Stimulated activated CD4-positive, alpha-beta T cell treated with anti-CD3 and anti-CD28 coated beads, Interleukin-1b, Interleukin-23, amount 100 ng/mL, for 1 hour (primary cell): ENCODE results near the gene PDLIM1.

Experiments used
- DNase-seq, 2 donors: peaks; one replicate each; pipeline ENCODE4 v3.0.0-alpha.2; 2020; ENCODE audit warnings: low read depth in 2 of 2

The PDLIM1 gene

GRCh38 chr10:95288303-95288702 lies 2.5 kb downstream of the PDLIM1 start:
- DNase-seq, result no peak

- no peak for DNase-seq
Observed at GRCh38 chr10:95287281-95287680, 3.5 kb downstream of the PDLIM1 start.

DNA sequence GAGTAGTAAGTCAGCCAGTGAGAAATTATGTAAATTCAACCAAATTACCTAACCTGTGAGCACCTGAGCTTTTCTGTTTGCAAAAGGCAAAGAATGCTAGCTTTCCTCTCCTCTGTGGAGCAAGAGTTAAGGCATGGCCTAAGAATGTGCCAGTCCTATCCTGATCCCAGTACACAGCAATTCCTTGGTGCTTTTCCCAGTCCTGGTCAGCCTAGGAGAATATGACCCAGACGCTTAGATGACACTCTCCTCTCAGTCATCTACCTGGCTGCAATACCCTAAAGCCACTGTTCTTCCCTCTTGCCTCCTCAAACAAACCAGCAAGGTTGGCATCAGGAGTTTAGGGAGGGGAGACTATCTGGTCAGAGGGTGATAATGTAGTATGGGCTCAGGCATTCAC lies 4.1 kb downstream of the PDLIM1 start:
- no peak for DNase-seq

GRCh38 chr10:95285556-95285955 lies 5.2 kb downstream of the PDLIM1 start:
- DNase-seq, result no peak

GRCh38 chr10:95284807-95285206 lies 6.0 kb downstream of the PDLIM1 start:
- DNase-seq, result no peak

DNA sequence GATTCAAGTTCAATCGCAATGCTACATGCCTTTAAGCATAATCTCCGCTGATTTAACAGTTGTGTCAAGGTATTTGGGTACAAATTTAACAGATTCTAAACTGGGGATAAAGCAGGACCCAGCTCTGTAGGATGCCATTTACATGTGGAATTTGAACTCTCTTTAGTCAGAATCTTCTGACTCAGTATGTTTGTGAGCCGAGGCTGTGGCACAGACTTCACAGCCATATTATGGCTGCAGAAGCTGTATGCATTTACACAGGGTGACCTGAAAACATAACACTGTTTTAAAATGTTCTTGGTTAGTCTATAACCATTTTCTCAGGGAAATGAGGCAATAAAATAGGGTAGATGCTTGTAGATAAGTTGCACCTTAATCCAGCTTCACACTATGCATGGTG lies 8.7 kb downstream of the PDLIM1 start:
- no peak for DNase-seq

DNA sequence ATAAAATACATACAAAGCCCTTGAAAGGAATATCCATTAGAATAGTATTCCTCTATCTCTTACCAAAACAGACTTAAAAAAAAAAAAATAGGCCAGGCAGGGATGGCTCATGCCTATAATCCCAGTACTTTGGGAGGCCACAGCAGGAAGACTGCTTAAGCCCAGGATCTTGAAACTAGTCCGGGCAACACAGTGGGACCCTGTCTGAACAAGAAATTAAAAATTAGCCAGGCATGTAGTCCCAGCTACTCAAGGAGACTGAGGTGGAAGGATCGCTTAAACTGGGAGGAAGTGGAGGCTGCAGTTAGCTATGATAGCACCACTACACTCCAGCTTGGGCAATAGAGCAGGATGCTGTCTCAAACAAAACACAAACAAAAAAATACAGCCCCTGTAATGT lies 9.6 kb downstream of the PDLIM1 start:
- no peak for DNase-seq

DNA sequence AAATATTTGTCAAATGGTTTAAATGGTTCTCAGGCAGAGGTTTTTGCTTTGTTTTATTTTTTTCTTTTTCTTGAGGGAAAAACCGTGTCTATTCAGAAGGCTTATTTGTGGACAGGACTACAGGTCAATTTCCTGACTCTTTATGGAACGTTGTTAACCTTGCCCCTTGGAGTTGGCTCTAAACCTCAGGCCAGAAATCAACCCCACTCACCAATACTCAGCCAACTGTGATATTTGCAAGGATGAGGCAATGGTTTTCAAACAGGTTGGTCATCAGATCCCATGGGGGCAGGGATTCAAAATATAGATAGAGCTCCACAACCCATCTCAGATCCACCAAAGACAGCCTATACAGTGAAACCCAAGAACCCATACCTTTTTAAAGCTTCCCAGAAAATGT lies 10.2 kb downstream of the PDLIM1 start:
- no peak for DNase-seq

DNA sequence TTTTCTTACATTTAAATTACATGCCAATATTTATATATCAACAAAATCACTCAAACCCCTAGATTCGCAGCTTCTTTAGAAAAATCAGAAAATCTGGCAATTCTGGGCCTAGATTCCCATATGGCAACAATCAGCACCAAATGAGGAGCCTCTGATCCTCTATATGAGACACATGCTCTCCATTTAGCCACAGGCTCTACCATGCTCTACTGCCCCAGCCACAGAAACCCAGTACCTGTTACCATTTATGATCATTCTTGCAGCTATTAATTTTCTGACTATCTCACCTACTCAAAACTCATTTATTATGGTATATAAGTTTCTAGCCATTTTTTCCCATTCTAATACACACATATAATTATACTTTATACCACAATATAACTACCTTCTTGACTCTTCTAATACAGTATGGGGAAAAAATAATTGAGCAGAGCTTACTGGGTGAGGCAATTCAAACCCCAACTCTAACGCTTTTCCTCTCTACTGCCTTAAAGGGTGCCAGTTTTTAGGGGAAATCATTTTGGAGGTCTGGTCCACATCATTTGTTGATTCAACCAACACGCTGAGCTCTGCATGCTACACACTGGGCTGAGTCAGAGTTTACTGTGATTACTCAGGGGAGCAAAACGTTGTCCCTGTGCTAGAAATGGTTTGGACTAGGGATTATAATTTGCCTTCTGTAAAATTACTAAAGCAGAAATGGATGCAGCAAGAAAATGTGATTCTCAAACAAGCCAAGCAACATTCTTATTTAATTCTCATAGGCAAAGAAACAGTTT lies 11.6 kb downstream of the PDLIM1 start:
- no peak for DNase-seq

DNA sequence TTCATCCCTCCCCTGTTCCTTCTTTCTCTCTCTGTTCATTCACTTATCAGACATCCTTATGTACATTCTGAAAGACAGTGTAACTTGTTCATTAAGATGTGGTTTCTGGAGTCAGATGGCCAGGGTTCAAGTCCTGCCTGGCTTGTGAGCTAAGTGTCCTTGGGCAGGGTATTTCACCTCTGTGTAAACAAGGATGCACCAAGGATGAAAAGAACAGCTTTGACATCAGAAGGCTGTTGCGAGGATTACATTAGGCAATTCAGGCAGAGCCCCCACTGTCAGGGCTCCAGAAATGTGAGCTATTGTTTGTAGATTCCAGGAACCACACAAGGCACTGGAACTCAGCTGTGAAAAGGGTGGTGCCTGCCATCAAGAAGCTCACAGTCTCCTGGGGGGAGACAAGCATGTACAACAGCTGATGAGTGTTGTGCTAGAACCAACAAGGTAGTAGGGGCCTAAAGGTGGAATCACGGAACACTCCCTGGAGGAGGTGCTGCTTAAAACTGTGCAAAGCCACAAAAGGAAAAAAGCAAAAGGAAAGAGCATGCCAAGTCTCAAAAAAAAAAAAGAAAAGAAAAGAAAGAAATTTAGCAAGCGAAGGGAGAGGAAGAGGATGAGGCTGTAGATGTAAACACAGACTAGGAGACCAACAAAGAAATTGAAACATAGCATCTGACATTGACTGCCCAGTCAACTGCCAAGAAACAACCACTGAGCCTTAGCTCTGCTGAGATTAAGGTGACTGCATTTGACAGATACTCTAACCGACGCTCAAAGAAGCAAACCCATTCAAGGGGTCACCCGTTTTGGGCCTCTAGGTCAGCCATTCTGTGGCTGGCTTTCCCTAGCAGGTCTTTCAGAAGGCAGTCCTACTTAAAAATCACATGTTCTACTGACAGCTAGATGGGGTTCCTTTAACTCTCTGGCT lies 12.5 kb downstream of the PDLIM1 start:
- DNase-seq, result no peak

- no peak for DNase-seq
Observed at GRCh38 chr10:95277614-95278013, 13.2 kb downstream of the PDLIM1 start.

DNA sequence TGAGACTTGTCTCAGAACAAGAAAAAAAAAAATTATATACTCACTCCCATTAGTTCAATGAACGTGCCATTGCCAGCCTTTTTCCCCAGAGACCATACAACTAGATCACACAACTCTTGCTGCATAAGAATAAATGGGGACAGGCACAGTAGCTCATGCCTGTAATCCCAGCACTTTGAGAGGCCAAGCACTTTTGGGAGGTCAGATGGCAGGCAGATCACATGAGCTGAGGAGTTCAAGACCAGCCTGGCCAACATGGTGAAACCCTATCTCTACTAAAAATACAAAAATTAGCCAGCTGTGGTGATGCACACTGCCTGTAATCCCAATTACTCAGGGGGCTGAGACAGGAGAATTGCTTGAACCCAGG lies 13.6 kb downstream of the PDLIM1 start:
- no peak for DNase-seq

- DNase-seq, result no peak
Observed at GRCh38 chr10:95276367-95277200, 14.2 kb downstream of the PDLIM1 start.

DNA sequence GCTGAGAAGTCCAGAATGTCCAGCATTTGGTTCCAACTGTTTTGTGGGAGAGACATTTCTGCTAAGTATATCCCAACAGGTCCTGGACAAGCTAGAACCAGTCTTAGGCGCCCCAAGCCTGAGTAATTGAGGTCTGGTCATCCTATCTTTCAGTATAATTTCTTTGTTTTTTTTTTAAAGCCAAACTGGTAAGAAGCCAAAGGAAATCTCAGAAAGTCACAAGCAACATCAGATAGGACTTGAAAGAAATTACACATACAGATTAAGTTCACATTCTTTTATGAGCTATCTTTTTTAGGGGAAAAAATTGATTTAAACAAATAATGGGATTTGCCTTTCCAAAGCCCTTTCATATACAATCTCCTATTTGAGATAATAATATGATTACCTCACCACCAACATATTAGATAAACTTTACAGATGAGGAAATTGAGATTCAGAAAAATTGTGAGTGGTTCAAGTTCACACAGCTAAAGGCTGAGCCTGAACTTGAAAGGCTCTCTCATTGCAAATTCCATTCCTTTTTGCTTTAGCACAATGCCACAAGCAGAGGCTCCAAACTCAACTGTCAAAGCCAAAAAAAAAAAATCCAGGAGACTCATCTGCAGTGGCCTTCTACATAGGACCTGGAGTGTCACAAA lies 15.0 kb downstream of the PDLIM1 start:
- no peak for DNase-seq

- DNase-seq, result no peak
Observed at GRCh38 chr10:95273393-95274312, 17.1 kb downstream of the PDLIM1 start.

GRCh38 chr10:95268438-95268837 lies 22.4 kb downstream of the PDLIM1 start:
- no peak for DNase-seq

GRCh38 chr10:95267251-95267650 lies 23.6 kb downstream of the PDLIM1 start:
- no peak for DNase-seq

DNA sequence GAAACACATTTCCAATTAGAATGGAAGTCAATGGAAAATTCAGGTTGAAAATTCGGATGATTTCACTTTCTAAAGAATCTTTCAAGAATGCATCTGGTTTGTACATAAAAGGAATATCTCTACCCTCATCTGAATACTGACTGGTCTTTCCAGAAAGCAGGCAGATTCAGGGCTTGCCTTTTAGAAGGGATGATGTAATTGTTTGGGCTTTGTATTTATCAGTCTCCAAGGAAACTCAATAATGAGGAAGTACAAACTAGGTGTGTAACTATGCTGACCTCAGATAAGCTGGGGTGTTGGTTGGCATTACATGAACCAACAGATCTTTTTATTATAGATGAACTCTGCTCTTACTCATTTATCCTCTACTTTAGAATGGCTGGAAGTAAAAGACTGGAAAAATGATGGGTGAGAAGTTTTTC lies 24.1 kb downstream of the PDLIM1 start:
- no peak for DNase-seq

DNA sequence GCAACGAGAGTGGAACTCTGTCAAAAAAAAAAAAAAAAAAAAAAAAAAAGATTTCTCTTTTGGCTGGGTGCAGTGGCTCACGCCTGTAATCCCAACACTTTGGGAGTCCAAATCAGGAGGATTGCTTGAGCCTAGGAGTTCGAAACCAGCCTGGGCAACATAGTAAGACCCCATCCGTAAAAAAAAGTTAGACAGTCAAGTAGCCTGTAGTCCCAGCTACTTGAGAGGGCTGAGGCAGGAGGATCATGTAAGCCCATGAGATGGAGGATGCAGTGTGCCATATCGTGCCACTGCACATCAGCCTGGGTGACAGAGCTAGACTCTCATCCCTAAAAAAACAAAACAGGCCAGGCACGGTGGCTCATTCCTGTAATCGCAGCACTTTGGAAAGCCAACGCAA lies 25.2 kb downstream of the PDLIM1 start:
- DNase-seq, result no peak

- no peak for DNase-seq
Observed at GRCh38 chr10:95264227-95265051, 26.4 kb downstream of the PDLIM1 start.
